ENCODE data around the gene SYCE3.

SYCE3 gene

DNA sequence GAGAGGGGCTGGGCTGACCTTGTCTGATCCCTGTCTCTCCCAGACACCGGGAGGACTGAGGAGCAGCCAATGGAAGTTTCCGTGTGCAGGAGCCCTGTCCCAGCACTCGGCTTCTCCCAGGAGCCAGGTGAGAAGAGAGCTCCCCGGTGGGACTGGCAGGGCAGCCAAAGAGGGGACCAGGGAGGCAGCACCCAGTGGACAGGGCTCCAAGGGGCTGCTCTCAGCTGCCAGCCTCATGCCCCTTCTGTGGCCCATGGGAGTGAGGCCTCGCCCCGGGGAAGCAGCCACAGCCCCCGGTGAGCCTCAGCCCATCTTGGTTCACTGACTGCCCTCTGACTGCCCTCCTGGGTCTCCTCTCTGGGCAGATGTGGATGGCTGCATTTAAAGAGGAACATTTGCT, 44.1 kb downstream of the SYCE3 start:
- DNase-seq (ENCODE audit: low read depth), result no peak

DNA sequence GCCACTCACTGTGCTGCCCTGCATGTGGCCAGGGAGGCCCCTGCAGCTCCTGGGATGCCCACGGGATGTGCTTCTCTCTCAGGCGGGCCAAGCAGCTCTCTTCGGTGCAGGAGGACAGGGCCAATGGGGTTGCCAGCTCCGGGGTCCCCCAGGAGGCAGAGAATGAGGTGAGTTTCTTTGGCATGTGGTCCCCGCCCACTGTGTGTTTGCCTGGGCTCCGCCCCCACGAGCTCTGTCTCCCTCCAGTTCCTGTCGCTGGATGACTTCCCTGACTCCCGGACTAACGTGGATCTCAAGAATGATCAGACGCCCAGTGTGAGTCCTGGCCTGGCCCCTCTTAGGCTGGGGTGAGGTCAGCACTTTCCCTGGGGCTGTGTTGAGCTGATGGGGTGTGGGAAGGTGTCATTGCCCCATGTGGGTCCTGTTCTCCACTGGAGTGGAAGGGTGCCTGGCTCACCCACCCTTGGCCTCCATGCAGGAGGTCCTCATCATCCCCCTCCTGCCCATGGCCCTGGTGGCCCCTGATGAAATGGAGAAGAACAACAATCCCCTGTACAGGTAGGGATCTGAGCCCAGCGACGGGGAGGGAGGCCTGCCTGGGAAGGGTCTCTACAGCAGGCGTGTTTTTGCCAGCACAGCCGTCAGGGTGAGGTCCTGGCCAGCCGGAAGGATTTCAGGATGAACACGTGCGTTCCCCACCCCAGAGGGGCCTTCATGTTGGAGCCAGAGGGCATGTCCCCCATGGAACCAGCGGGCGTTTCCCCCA, 45.0 kb downstream of the SYCE3 start:
- no peak for DNase-seq (ENCODE audit: low read depth)

DNA sequence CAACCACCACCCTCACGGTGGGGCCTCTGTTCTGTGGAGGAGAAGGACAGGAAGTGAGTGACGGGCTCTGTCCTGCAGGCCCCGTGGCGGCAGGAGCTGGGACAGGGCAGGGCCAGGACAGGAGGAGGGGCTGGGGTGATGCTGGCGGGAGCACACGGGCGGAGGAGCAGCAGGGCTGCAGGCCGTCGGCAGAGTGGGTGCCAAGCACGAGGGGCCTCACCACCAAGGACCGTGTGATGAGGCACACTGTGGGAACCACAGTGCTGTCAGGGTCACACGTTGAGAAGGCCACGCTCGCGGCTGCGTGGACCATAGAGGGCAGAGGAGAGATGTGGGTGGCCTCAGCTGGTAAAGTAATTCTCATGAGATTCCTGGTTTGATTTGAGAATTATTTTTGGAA, 45.8 kb downstream of the SYCE3 start:
- DNase-seq (ENCODE audit: low read depth), result no peak

DNA sequence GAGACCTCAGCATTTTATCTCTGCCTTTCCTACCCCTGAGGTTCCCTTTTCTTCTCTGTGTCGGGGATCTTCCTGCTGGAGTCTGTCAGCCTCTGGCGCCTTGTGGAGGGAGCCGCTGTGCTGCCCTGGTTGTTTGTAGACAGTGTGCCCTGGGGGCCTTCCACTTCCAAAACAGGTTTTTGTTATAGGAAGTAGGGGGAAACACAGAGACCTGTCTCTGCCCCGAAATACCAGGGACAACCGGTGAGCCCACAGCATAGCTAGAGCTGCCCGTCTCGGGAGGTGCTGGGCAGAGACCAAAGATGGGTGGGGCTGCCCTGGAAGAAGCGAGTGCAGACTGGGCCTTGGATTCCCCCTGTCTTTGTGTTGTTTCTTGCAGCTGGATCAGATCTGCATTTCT, 46.7 kb downstream of the SYCE3 start:
- DNase-seq (ENCODE audit: low read depth), result no peak

DNA sequence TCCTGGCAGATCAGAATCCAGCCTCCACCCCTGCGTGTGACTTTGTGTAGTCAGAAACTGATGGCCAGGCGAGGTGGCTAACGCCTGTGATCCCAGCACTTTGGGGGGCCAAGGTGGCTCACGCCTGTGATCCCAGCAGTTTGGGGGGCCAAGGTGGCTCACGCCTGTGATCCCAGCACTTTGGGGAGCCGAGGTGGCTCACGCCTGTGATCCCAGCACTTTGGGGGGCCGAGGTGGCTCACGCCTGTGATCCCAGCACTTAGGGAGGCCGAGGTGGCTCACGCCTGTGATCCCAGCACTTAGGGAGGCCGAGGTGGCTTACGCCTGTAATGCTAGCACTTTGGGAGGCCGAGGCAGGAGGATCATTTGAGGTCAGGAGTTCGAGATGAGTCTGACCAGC, 49.5 kb downstream of the SYCE3 start:
- DNase-seq (ENCODE audit: low read depth), result no peak

DNA sequence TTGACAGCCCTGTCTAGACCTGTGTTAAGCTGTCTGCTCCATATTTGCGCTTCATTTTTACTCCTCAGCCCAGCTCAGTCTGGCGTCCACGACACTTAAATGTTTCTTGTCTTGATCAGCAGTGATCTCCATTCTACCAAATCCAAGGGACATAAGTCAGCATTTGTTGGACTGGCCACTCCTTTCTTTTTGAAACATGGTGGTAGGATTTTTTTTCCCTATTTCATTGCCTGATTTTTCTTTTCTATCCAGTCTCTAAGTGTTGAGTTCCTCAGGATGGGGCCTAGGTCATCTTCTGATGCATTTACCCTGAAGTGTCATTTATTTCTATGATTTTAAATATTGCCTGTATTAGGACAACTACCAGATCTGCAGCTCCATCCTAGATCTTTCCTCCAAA, 53.8 kb downstream of the SYCE3 start:
- DNase-seq (ENCODE audit: low read depth), result no peak

DNA sequence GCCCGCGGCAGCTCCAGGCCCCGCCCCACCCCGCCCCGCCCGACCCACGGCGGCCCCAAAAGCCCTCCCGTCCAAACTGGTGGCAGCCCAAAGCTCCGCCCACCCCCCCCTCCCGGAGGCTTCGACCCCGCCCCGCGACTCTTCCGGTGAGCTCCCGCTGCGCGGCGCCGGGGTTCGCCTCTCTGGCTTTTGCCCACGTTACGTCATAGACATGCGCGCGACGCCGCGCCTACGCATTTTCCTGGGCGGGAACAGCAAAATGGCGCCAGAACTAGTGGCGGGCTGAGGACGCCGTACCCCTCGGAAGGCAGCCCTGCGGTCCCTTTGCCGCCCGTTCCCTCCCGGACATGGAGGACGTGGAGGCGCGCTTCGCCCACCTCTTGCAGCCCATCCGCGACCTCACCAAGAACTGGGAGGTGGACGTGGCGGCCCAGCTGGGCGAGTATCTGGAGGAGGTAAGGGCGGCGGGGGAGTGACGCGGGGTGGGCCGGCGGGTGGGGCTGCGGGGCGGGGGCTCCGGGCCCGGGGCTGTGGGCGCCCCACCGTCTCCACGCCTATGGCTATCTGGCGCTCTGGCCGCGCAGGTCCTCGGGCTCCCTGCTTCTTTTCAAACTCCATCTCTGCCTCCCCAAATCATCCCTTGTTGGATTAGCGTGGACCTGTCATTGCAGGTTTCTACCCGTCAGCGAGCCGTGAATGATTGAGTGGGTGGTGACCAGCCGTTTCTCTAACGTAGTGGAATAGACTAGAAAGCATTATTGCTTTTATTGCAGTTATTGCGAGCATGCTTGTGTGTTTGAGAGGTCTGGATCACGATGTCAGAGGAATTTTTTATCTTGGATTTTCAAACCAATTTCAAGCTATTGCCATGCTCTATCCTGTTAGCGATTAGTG, 54.5 kb downstream of the SYCE3 start, which contains the start of gene NCAPH2:
Gene NCAPH2 (plus strand): TSS at position 234 of the 894 bp plus-strand sequence. CDS start 114 bp downstream, at position 348.
- peak; percentile 98 for DNase-seq (ENCODE audit: low read depth)

DNA sequence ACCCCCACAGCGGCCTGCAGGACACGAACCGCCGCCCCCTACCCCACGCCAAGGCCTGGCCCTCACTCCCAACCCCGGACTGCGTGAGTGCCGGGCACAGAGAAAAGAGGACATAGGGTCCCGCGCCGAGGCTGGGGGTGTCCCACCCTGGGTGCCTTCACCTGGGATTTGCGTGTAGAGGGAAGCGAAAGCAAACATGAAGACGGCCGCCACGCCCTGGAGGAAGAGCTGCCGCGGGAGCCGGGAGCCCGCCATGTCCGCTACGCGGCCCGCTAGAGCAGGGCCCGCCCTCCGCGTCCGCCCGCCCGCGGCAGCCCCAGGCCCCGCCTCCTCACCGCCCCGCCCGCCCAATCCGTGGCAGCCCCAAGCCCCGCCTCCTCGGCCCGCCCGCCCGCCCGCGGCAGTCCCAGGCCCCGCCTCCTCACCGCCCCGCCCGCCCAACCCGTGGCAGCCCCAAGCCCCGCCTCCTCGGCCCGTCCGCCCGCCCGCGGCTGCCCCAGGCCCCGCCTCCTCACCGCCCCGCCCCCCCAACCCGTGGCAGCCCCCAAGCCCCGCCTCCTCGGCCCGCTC, 55.2 kb downstream of the SYCE3 start, which contains the start of gene LMF2:
Gene LMF2 (minus strand): TSS at position 282 of the 570 bp plus-strand sequence. CDS start 27 bp downstream, at position 255.
- DNase-seq (ENCODE audit: low read depth), result peak; percentile 93

DNA sequence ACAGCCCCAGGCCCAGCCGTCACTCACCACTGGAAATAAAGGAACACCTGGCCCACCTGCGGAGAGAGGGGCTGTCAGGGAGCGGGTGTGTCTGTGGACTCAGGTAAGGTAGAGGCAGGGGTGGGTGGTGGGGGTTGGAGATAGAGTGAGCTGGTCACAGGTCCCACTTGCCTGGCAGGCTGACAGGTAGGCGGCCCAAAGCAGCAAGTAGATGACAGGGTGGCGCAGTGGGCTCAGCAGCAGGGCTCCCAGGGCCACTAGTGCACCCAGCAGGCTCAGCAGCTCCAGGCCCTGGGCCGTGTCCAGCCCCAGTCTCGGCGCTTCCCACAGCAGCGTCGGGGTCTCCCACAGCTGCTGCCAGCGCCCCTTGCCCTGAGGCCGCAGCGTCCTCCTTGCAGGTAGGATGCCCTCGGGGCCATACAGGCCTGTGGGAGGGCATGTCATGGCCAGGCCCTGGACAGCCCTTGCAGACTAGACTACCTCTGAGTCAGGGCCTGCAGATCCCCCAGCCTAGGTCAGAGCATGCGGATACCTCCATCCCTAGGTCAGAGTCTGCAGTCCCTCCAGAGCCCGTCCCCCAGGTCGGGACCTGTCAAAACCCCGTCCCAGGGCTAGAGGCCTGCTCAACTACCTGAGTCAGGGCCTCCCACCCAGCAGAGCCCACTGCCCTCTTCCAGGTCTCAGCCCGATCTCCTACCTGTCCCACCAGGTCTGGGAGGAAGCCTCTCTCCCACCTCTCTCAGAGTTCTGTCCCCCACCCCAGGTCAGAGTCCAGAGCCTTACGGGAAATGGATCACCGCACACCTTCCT, 55.9 kb downstream of the SYCE3 start:
- no peak for DNase-seq (ENCODE audit: low read depth)

DNA sequence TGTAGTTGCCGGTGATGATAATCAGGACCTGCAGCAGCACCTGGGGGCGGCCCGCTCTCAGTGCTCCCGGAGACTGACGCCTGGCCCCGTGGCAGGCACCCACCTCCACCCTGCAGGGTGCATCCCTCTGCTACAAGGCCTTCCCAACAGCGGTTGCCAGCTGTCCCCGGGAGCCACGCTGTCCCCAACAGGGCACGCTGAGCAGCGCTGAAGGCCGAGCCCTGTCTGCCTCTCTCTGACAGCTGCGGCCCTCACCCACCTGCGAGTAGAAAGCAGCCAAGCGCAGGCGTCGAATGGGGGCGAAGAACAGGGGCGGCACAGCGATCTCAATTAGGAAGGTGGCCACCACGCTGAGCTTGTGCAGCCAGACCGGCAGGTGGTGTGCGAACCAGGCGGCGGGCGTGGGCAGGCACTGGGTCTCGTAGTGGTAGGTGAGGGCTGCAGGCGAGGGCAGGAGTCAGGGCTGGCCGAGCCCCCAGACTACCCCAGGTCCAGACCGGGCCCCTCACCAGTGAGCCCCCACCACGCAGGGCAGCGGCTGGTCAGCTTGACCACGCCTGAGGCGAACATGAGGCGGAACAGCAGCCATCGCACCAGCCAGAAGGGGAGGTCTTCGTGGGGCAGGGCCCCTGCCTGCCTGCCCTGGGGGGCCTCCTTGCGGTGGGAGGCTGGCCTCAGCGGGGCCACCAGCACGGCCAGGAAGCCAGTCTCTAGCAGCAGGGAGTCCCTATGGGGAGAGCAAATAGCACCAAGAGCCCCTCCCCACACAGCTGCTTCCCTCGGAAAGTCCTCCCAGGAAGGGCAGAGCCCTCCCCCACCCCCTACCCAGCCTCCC, 56.7 kb downstream of the SYCE3 start:
- no peak for DNase-seq (ENCODE audit: low read depth)

DNA sequence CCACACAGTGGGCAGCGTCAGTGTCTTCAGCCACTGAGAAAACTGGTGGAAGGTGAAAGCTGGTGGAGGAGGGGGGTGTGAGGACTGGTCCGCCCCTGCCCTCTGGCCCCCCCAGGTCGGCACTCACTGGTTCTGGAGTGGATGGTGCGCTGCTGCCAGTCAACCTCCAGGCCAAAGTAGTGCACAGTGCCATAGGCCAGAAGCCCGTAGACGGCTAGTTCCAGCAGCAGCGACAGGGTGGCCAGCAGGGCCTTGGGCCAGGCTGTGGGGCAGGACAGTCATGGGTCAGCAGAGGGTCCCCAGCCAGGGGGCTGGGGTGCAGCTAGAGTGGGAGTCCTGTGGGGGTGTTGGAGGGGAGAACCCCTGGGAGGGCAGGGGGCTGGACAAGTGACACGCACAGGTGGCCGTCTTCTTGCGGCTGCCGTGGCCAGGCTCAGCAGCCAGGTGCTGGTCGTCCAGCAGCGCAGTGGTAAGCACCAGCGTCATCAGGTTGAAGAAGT, 57.4 kb downstream of the SYCE3 start:
- DNase-seq (ENCODE audit: low read depth), result no peak

DNA sequence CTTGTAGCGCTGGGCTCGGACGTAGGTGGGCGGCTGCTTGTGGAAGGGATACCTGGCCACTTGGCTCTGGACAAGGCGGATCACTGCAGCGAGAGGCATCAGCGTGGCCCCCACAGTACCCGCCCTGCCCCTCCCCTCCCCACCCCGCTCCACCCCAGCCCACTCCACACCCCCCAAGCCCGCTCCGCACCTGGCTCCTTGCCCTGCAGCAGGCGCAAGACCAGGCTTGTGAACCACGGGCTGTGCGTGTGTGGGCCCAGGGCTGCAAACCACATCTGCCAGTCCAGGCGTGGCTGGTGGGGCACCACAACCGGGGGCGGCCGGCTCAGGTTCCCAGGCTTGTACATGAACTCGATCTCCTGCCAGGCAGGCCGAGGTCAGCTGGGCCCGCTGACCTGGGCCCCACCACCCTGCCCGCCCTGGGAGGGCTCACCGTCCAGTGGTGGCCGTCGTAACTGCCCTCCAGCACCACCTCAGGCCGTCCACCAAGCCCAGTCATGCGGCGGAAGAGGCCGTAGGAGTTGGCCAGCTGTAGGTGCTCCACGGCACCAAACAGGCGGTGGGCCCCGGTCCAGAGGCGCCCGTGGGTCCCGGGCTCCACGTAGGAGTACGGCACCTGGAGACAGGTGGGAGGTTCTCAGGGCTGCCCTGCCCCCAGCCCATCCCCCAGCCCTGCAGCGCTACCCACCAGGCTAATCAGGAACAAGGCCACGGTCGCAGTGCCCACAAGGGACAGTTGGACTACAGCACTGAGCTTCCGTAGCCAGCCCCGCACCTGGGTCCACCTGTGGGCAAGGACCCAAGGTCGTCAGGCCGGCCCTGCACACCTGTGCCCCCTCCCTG, 58.1 kb downstream of the SYCE3 start:
- no peak for DNase-seq (ENCODE audit: low read depth)

DNA sequence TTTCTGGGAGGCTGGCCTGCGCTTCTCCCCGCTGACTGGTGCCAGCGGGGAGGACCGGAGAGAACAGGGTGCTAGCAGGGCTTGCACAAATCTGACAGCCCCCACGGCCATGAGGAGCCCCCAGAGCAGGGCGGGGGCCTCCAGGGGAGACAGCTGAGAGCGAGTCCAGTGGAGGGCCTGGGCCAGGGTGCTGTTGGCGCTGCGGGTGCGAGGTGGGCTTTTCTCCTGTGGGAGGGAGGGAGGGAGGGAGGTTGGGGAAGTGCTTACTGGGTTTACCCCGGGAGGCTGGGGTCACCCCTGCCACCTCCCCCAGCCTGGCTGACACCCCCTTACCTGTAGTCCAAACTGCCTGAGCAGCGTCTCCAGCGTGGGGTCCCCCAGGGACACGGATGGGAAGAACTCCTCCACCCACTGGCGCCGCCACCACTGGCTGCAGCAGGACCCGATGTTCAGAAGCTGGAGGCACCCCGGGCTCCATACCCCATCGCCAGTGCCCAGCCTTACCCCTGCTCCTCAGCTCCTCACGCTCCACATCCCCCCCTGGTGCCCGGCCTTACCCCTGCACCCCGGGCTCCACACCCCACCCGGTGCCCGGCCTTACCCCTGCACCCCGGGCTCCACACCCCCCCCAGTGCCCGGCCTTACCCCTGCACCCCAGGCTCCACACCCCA, 59.1 kb downstream of the SYCE3 start:
- DNase-seq (ENCODE audit: low read depth), result no peak

DNA sequence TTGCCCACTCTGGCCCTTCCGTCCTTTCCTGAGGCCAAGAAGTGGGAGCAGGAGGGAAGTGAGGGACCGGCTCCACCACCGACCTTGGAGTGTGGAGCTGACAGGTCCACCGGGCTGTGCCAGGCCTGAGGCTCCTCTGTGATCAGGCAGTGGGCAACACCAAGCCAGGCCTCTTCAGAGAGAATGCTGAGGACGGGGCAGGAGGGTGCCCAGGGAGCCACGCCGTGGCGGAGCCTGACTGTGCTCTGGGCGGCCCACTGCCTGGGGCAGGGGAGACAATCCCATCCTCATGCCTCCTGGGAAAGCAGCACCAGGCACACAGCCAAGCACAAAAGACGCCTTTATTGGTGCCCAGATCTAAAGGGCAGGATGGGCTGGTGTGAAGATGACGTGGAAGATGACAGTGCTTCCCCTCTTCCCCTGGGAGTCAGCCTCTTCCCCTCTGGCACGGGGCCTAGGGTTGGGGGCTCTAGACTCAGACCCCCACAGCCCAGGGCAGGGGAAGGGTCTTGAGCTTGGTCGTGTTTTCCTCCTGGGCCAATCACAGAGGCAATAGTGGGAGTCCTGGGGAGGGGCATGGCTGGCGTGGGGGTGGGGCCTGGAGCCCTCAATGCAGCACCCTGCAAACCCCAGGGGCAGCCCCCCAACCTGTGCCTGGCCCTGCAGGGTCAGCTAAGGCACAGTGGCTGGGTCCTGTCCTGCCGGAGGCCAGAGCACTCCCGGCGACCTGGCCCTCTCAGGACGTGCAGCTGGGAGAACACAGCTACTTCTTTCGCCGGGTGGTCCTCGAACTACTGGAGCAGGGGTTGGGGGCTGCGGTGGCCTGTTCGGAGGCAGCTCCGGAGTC, 59.9 kb downstream of the SYCE3 start:
- DNase-seq (ENCODE audit: low read depth), result no peak

DNA sequence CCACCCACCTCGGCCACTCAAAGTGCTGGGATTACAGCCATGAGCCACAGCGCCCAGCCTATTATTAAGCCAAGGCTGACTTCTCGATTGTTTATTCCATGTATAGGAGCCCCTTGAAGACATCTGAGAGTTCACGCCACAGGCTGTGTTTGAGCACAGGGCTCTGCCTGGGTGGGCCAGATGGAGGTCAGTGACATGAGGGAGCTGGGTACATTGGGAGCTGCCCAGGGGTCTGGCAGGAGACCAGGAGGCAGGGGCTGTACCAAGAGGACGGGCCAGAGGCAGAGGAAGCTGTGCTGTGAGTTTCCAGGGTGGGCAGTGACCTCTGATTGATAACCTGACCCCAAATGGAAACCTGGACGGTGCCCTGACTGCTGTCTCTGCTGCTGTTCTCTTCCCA, 60.6 kb downstream of the SYCE3 start:
- no peak for DNase-seq (ENCODE audit: low read depth)
